GM23338 (cell line): ENCODE results near the gene HLCS. TPM values are rescaled to one million over a fixed set of nuclear protein-coding genes. Genes with fewer than 3 reads are reported as not detected.
"Not testable (repeated sequence)": the region's sequence is repeated elsewhere in the genome, so short reads cannot be mapped to it uniquely, and the experiment has no call there.

ENCODE experiments used
- ATAC-seq: fragments of 200-7000 bp; cut with Tn5 transposase; 3 replicates; pipeline ENCODE4 v1.9.1; 2020
- DNase-seq: peaks from one replicate; pipeline ENCODE4 v3.0.0-alpha.2; 2015; ENCODE audit warnings: low spot score
- H2AFZ ChIP-seq: fragments of 200-600 bp; sonication (generic); 2 replicates; pipeline ENCODE4 v1.8.0; 2016; ENCODE audit warnings: antibody characterized with exemption, mild to moderate bottlenecking, moderate library complexity
- H3F3A ChIP-seq: fragments of 200-600 bp; sonication (generic); replicated peaks from 2 replicates; pipeline ENCODE4 v1.8.0; 2017; ENCODE audit warnings: antibody characterized with exemption, mixed run types, low read depth
- H3K27ac ChIP-seq: fragments of 200-600 bp; sonication (generic); 2 replicates; pipeline ENCODE4 v1.6.1; 2016; ENCODE audit warnings: low read depth
- H3K27me3 ChIP-seq: fragments of 200-600 bp; sonication (generic); 2 replicates; pipeline ENCODE4 v1.8.0; 2016; ENCODE audit warnings: mild to moderate bottlenecking, mixed run types, moderate library complexity; ENCODE audit not compliant: insufficient read depth
- H3K36me3 ChIP-seq: fragments of 200-600 bp; sonication (generic); 2 replicates; pipeline ENCODE4 v1.8.0; 2016; ENCODE audit warnings: mild to moderate bottlenecking; ENCODE audit not compliant: insufficient read depth
- H3K4me1 ChIP-seq: fragments of 200-600 bp; sonication (generic); 2 replicates; pipeline ENCODE4 v1.8.0; 2016; ENCODE audit warnings: mild to moderate bottlenecking, moderate library complexity; ENCODE audit not compliant: insufficient read depth
- H3K4me2 ChIP-seq: fragments of 200-600 bp; sonication (generic); 2 replicates; pipeline ENCODE4 v1.7.1; 2017; ENCODE audit warnings: mixed run types
- H3K4me3 ChIP-seq: fragments of 200-600 bp; sonication (generic); 2 replicates; pipeline ENCODE4 v1.6.1; 2016; ENCODE audit warnings: mixed run types
- H3K79me2 ChIP-seq: fragments of 200-600 bp; sonication (generic); replicated peaks from 2 replicates; pipeline ENCODE4 v1.8.0; 2017; ENCODE audit warnings: mild to moderate bottlenecking; ENCODE audit not compliant: insufficient read depth
- H3K9me2 ChIP-seq: fragments of 200-600 bp; sonication (generic); 2 replicates; pipeline ENCODE4 v1.8.0; 2017; ENCODE audit not compliant: insufficient read depth
- H4K20me1 ChIP-seq: fragments of 200-600 bp; sonication (generic); replicated peaks from 2 replicates; pipeline ENCODE4 v1.8.0; 2017; ENCODE audit warnings: mild to moderate bottlenecking; ENCODE audit not compliant: insufficient read depth
- H3K27ac Mint-ChIP-seq: 2 replicates; pipeline ENCODE4 v1.8.0; 2020; ENCODE audit warnings: inconsistent platforms, mild to moderate bottlenecking, moderate library complexity, mixed read lengths
- H3K27me3 Mint-ChIP-seq: 3 replicates; pipeline ENCODE4 v1.8.0; 2022; ENCODE audit warnings: low read depth, mild to moderate bottlenecking, moderate library complexity, mixed read lengths, inconsistent platforms; ENCODE audit not compliant: insufficient read depth, poor library complexity
- H3K36me3 Mint-ChIP-seq: 3 replicates; pipeline ENCODE4 v1.8.0; 2021; ENCODE audit warnings: low read depth, mild to moderate bottlenecking, inconsistent platforms, moderate library complexity, mixed read lengths
- H3K4me1 Mint-ChIP-seq: 3 replicates; pipeline ENCODE4 v1.8.0; 2020; ENCODE audit warnings: mild to moderate bottlenecking, inconsistent platforms, mixed read lengths
- H3K4me3 Mint-ChIP-seq: 3 replicates; pipeline ENCODE4 v1.8.0; 2021; ENCODE audit warnings: moderate library complexity, mild to moderate bottlenecking, inconsistent platforms, mixed read lengths
- H3K9me3 Mint-ChIP-seq: 3 replicates; pipeline ENCODE4 v1.8.0; 2020; ENCODE audit warnings: moderate library complexity, mild to moderate bottlenecking, inconsistent platforms, mixed read lengths
- NANOG ChIP-seq: IDR thresholded peaks from 2 replicates; pipeline ENCODE4 v1.6.1; 2016; ENCODE audit warnings: antibody characterized with exemption, borderline replicate concordance
- REST ChIP-seq: IDR thresholded peaks from one replicate; pipeline ENCODE4 v1.6.1; 2018; ENCODE audit warnings: antibody characterized with exemption; ENCODE audit not compliant: unreplicated experiment
- STAT1 ChIP-seq: IDR thresholded peaks from one replicate; pipeline ENCODE4 v1.6.1; 2016; ENCODE audit warnings: antibody characterized with exemption; ENCODE audit not compliant: unreplicated experiment
- ZNF331 ChIP-seq: fragments of 250-450 bp; sonication (Bioruptor Pico); IDR thresholded peaks from 2 replicates; pipeline ENCODE4 v1.5.0; 2020; ENCODE audit warnings: low read depth, mild to moderate bottlenecking, moderate library complexity
- polyA plus RNA-seq: library from polyadenylated mRNA; unstranded; fragments of >200 nt; fragmentation: Nextera tagmentation; extraction: Ambion mirVana; gene quantifications from 2 replicates; pipeline ENCODE4 v1.2.1, GENCODE V29; 2016
- total RNA-seq: library from RNA; depleted of rRNA; stranded (reverse); fragments of >200 nt; shearing (Covaris generic); gene quantifications from 2 replicates; pipeline ENCODE4 v1.2.3, GENCODE V29; 2014
- TF ChIP-seq, protein P1 (sequence below): IDR thresholded peaks from 2 replicates; pipeline ENCODE4 v1.6.1; 2016; ENCODE audit warnings: antibody characterized with exemption

The HLCS gene
- total and polyA plus RNA-seq, 2 experiments from 2014 or later: 6.1 to 14.7 TPM

- H3K36me3 Mint-ChIP-seq: no peaks in the 10 kb centered on the region
- DNase-seq (no peak), ATAC-seq (no peak)
- H3K27me3 Mint-ChIP-seq: peaks cover 5% of the 10 kb centered on the region
- H3K4me3 Mint-ChIP-seq: no peak overlapping the region
- Histone ChIP-seq H3K9me2 (no peaks in the 10 kb centered on the region), H3K36me3 (no peaks in the 10 kb centered on the region), H3K4me1 (peaks cover 14% of the 10 kb centered on the region; the same call in 1 of the 2 replicates), H4K20me1 (no peaks in the 10 kb centered on the region), H3K4me2 (no peak overlapping the region), H3F3A (no peaks in the 10 kb centered on the region), H3K79me2 (no peaks in the 10 kb centered on the region), H3K4me3 (no peak overlapping the region), H3K27me3 (peaks cover 4% of the 10 kb centered on the region), H2AFZ (no peak overlapping the region), H3K27ac (no peak overlapping the region)
- H3K9me3 Mint-ChIP-seq: no peaks in the 10 kb centered on the region; the same call in 2 of the 3 replicates
- H3K4me1 Mint-ChIP-seq: peaks cover 14% of the 10 kb centered on the region
- H3K27ac Mint-ChIP-seq: no peak overlapping the region
- TF ChIP-seq REST (no peak), ZNF331 (CRISPR knock-in tag) (no peak), NANOG (no peak), STAT1 (no peak)
- TF ChIP-seq, protein P1, sequence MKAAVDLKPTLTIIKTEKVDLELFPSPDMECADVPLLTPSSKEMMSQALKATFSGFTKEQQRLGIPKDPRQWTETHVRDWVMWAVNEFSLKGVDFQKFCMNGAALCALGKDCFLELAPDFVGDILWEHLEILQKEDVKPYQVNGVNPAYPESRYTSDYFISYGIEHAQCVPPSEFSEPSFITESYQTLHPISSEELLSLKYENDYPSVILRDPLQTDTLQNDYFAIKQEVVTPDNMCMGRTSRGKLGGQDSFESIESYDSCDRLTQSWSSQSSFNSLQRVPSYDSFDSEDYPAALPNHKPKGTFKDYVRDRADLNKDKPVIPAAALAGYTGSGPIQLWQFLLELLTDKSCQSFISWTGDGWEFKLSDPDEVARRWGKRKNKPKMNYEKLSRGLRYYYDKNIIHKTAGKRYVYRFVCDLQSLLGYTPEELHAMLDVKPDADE: no peak
These were observed 32.8 kb upstream of the HLCS start for GRCh38 chr21:36999131-36999898.

DNA sequence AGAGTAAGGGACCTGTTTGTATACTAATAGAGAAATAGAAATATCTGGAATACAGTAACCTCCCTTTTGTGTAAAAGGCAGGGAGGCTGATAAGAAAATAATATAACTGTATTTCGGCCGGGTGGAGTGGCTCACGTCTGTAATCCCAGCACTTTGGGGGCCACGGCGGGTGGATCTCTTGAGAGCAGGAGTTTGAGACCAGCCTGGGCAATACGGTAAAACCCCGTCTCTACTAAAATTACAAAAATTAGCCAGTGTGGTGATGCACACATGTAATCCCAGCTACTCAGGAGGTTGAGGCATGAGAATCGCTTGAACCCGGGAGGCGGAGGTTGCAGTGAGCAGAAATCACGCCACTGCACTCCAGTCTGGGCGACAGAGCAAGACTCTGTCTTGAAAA lies 28.8 kb upstream of the HLCS start:
- H3K36me3 ChIP-seq, ATAC-seq, H3K27ac Mint-ChIP-seq, H3K36me3 Mint-ChIP-seq, DNase-seq, H3K79me2 ChIP-seq, H3K27ac ChIP-seq, H3K9me2 ChIP-seq, H3K9me3 Mint-ChIP-seq, H4K20me1 ChIP-seq: not testable (repeated sequence)
- Histone ChIP-seq H3K4me3 (peak overlapping the region; percentile 46), H2AFZ (0 out of 2 replicates have a peak overlapping the region, but pooled peaks have one; percentile 52), H3K4me2 (peak overlapping the region; percentile 70), H3K4me1 (peaks cover 22% of the 10 kb centered on the region), H3F3A (peaks cover 12% of the 10 kb centered on the region; the same call in 1 of the 2 replicates), H3K27me3 (peaks cover 12% of the 10 kb centered on the region)
- H3K4me3 Mint-ChIP-seq: peak overlapping the region; percentile 69
- peaks cover 31% of the 10 kb centered on the region for H3K4me1 Mint-ChIP-seq
- peaks cover 22% of the 10 kb centered on the region for H3K27me3 Mint-ChIP-seq
